PFSK-1 (cell line): ENCODE results near the gene DEFB121.

ENCODE experiments used
- FOXP2 ChIP-seq: optimal IDR thresholded peaks from 2 replicates; pipeline ENCODE3; 2011; ENCODE audit warnings: borderline replicate concordance, control low read depth, inconsistent platforms; ENCODE audit not compliant: insufficient read depth; ENCODE audit errors: extremely low read length, extremely low read depth
- POLR2AphosphoS5 ChIP-seq: IDR thresholded peaks from 2 replicates; pipeline ENCODE4 v1.6.1; 2012; ENCODE audit warnings: low read depth, mild to moderate bottlenecking, control low read depth, low read length, moderate library complexity
- REST ChIP-seq, 2 experiments: IDR thresholded peaks; 2 replicates each; pipeline versions ENCODE4 v1.6.1 to v1.8.0; 2011 to 2012; ENCODE audit warnings: low read depth in 2 of 2, low read length in 2 of 2, control low read depth in 1 of 2, inconsistent platforms in 1 of 2, mild to moderate bottlenecking in 1 of 2, moderate library complexity in 1 of 2; ENCODE audit not compliant: insufficient read depth in 1 of 2
- SIN3A ChIP-seq: IDR thresholded peaks from 2 replicates; pipeline ENCODE4 v1.6.1; 2012; ENCODE audit warnings: mild to moderate bottlenecking, low read length, moderate library complexity, borderline replicate concordance; ENCODE audit not compliant: insufficient read depth
- TAF1 ChIP-seq: IDR thresholded peaks from 2 replicates; pipeline ENCODE4 v1.6.1; 2012; ENCODE audit warnings: low read length, control low read depth, borderline replicate concordance; ENCODE audit not compliant: insufficient read depth

The DEFB121 gene

GRCh38 chr20:31390490-31390889 lies 15.5 kb downstream of the DEFB121 start, which contains the start of gene DEFB119:
Gene DEFB119, minus strand, starts transcription at chr20:31390590. Its CDS starts 107 bp downstream, at chr20:31390483.
- TF ChIP-seq TAF1 (no peak), REST (IDR thresholded peaks at IDR 0.05; ENCODE audit: insufficient read depth in 1 of 2, low read depth in 2 of 2, low read length in 2 of 2) (no peak), SIN3A (no peak), POLR2AphosphoS5 (no peak), FOXP2 (no peak)

- TF ChIP-seq SIN3A = no peak
- no peak for TF ChIP-seq TAF1
- no peak for TF ChIP-seq REST (IDR thresholded peaks at IDR 0.05; ENCODE audit: insufficient read depth in 1 of 2, low read depth in 2 of 2, low read length in 2 of 2)
- TF ChIP-seq POLR2AphosphoS5 = no peak
- TF ChIP-seq FOXP2 = no peak
These were observed 31.7 kb downstream of the DEFB121 start for GRCh38 chr20:31374346-31374745.

GRCh38 chr20:31368301-31368700 lies 37.7 kb downstream of the DEFB121 start, which contains the start of gene DEFB118:
Gene DEFB118, plus strand, starts transcription at chr20:31368601. Its CDS starts 50 bp downstream, at chr20:31368651.
- TF ChIP-seq SIN3A (no peak), FOXP2 (no peak), TAF1 (no peak), POLR2AphosphoS5 (no peak), REST (IDR thresholded peaks at IDR 0.05; ENCODE audit: insufficient read depth in 1 of 2, low read depth in 2 of 2, low read length in 2 of 2) (no peak)

GRCh38 chr20:31363295-31363694 lies 42.7 kb downstream of the DEFB121 start:
- no peak for TF ChIP-seq SIN3A
- no peak for TF ChIP-seq TAF1
- no peak for TF ChIP-seq FOXP2
- TF ChIP-seq REST (IDR thresholded peaks at IDR 0.05; ENCODE audit: insufficient read depth in 1 of 2, low read depth in 2 of 2, low read length in 2 of 2) = no peak
- TF ChIP-seq POLR2AphosphoS5 = no peak

- TF ChIP-seq FOXP2 (no peak), TAF1 (no peak), POLR2AphosphoS5 (no peak), REST (IDR thresholded peaks at IDR 0.05; ENCODE audit: insufficient read depth in 1 of 2, low read depth in 2 of 2, low read length in 2 of 2) (no peak)
These were observed 50.0 kb downstream of the DEFB121 start for GRCh38 chr20:31355981-31356380.
